ENCODE data around the gene CHPF2.

Gene CHPF2

DNA sequence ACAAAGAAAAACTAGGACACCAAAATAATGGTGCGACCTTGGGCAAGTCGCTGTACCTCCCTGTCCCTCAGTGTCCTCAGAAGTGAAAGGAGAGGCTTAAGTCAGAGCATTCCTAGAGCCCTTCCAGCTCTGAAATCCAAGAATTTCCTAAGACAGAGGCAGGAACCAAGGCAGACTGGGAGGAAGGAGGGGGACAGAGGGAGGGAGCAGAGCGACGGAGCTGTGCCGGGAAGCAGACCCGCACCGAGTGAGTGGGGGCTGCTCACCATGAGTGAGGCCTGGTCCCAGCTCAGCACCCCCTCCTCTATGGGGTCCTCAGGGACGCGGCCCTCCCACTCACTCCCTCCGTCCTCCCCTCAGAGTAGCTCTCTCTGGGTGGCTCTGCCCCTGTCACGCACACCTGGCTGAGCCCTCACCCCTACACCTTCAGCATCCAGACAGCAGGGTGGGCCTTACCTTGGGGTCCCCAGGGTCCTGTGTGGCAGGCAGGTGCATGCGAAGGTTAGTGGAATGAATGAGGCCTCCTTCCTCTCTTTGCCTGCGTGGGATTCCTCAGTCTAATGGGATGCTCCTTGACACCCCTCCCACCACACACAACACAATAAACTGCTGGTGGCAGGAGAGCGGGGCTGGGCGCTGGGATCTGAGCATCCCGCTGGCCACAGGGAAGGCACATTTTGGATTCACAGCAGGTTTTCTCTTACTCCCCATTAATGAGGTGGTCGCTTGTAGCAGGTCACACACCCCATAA lies 20.9 kb downstream of the CHPF2 start:
- no peak for DNase-seq (ENCODE audit: low spot score)
- TF ChIP-seq, protein P1, sequence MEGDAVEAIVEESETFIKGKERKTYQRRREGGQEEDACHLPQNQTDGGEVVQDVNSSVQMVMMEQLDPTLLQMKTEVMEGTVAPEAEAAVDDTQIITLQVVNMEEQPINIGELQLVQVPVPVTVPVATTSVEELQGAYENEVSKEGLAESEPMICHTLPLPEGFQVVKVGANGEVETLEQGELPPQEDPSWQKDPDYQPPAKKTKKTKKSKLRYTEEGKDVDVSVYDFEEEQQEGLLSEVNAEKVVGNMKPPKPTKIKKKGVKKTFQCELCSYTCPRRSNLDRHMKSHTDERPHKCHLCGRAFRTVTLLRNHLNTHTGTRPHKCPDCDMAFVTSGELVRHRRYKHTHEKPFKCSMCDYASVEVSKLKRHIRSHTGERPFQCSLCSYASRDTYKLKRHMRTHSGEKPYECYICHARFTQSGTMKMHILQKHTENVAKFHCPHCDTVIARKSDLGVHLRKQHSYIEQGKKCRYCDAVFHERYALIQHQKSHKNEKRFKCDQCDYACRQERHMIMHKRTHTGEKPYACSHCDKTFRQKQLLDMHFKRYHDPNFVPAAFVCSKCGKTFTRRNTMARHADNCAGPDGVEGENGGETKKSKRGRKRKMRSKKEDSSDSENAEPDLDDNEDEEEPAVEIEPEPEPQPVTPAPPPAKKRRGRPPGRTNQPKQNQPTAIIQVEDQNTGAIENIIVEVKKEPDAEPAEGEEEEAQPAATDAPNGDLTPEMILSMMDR (IDR thresholded peaks at IDR 0.05; ENCODE audit: extremely low read depth, missing control alignments) = no peak

GRCh38 chr7:151254316-151254715 lies 22.0 kb downstream of the CHPF2 start:
- DNase-seq (ENCODE audit: low spot score) = no peak
- TF ChIP-seq, protein P1 (IDR thresholded peaks at IDR 0.05; ENCODE audit: extremely low read depth, missing control alignments) = no peak

GRCh38 chr7:151254851-151255250 lies 22.6 kb downstream of the CHPF2 start:
- DNase-seq (ENCODE audit: low spot score) = no peak
- TF ChIP-seq, protein P1 (IDR thresholded peaks at IDR 0.05; ENCODE audit: extremely low read depth, missing control alignments) = no peak

GRCh38 chr7:151255390-151255789 lies 23.1 kb downstream of the CHPF2 start:
- TF ChIP-seq, protein P1 (IDR thresholded peaks at IDR 0.05; ENCODE audit: extremely low read depth, missing control alignments) = no peak
- DNase-seq (ENCODE audit: low spot score) = no peak

DNA sequence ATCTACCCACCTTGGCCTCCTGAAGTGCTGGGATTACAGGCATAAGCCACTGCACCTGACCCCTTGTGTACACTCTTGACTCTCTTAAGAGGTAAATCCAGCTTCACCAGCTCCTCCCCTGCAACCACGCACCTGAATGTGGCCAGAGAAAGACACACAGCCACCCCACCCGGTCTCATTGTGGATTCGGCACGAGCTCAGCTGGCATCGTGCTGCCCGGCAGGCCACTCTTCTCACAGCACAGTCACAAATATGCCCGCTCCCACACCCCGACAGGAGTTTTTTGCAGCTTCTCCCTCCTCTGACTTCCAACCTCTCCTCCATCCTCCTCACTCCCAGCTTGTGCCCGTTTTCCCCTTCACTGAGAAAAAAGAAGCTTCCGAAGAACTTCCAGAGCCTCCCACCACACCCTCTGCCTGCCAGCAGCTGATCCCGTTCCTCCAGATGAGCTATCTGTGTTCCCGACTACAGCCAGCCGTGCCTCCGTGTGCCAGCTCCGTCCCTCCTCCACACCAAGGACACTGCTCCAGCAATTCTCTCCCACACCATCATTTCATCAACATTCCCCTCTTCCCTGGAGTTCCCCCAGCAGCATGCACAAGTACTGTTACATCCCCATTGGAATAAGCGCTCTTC lies 24.2 kb downstream of the CHPF2 start:
- TF ChIP-seq, protein P1 (IDR thresholded peaks at IDR 0.05; ENCODE audit: extremely low read depth, missing control alignments) = no peak
- no peak for DNase-seq (ENCODE audit: low spot score)

- TF ChIP-seq, protein P1 (IDR thresholded peaks at IDR 0.05; ENCODE audit: extremely low read depth, missing control alignments) = no peak
- DNase-seq (ENCODE audit: low spot score) = no peak
Measured at GRCh38 chr7:151257990-151258389, 25.7 kb downstream of the CHPF2 start.

- TF ChIP-seq, protein P1 (IDR thresholded peaks at IDR 0.05; ENCODE audit: extremely low read depth, missing control alignments) = no peak
- DNase-seq (ENCODE audit: low spot score) = no peak
Measured at GRCh38 chr7:151260471-151260870, 28.2 kb downstream of the CHPF2 start.

Data from GM20000 (cell line).